Neuronal stem cell (in vitro differentiated cells): ENCODE data around the gene CYB5A.

Source experiments
- DNase-seq: peaks from one replicate; pipeline ENCODE4 v3.0.0-alpha.2; 2013; ENCODE audit warnings: low spot score
- H2AFZ ChIP-seq: one replicate; pipeline ENCODE4 v1.6.1; 2013; ENCODE audit warnings: mild to moderate bottlenecking, low read length, inconsistent platforms
- H2AK5ac ChIP-seq: 2 replicates; pipeline ENCODE4 v1.6.1; 2013; ENCODE audit warnings: low read depth, mild to moderate bottlenecking, inconsistent platforms, low read length, moderate library complexity, mixed read lengths
- H2BK120ac ChIP-seq: 2 replicates; pipeline ENCODE4 v1.6.1; 2013; ENCODE audit warnings: low read depth, mild to moderate bottlenecking, inconsistent platforms, low read length, moderate library complexity, mixed read lengths
- H2BK12ac ChIP-seq: one replicate; pipeline ENCODE4 v1.6.1; 2013; ENCODE audit warnings: low read length, inconsistent platforms
- H2BK15ac ChIP-seq: 2 replicates; pipeline ENCODE4 v1.6.1; 2013; ENCODE audit warnings: mild to moderate bottlenecking, low read length, inconsistent platforms, mixed read lengths
- H2BK5ac ChIP-seq: one replicate; pipeline ENCODE4 v1.6.1; 2013; ENCODE audit warnings: inconsistent platforms, mild to moderate bottlenecking, low read length, moderate library complexity
- H3K14ac ChIP-seq: one replicate; pipeline ENCODE4 v1.6.1; 2013; ENCODE audit warnings: low read length, inconsistent platforms
- H3K18ac ChIP-seq: 2 replicates; pipeline ENCODE4 v1.6.1; 2013; ENCODE audit warnings: low read length, inconsistent platforms
- H3K23ac ChIP-seq: 2 replicates; pipeline ENCODE4 v1.6.1; 2013; ENCODE audit warnings: low read depth, mild to moderate bottlenecking, mixed read lengths, low read length, inconsistent platforms; ENCODE audit not compliant: poor library complexity
- H3K27ac ChIP-seq: replicated peaks from 3 replicates; pipeline ENCODE4 v1.5.1; 2013; ENCODE audit warnings: low read length, inconsistent platforms
- H3K27me3 ChIP-seq, 3 experiments: 2 replicates each; pipeline ENCODE4 v1.6.1; 2013; ENCODE audit warnings: low read length in 3 of 3, mild to moderate bottlenecking in 2 of 3, inconsistent platforms in 1 of 3, low read depth in 1 of 3, mixed read lengths in 1 of 3, moderate library complexity in 1 of 3; ENCODE audit not compliant: control insufficient read depth in 3 of 3, insufficient read depth in 3 of 3
- H3K36me3 ChIP-seq, 2 donors: replicated peaks in 1 of 2; 2 replicates each; pipeline ENCODE4 v1.6.1; 2013; ENCODE audit warnings: low read length in 2 of 2; ENCODE audit not compliant: control insufficient read depth in 2 of 2, insufficient read depth in 2 of 2
- H3K4ac ChIP-seq: 2 replicates; pipeline ENCODE4 v1.6.1; 2013; ENCODE audit warnings: inconsistent platforms, mild to moderate bottlenecking, low read length, moderate library complexity
- H3K4me1 ChIP-seq, 2 donors: 1 replicate in 1 of 2; 2 replicates in 1 of 2; pipeline ENCODE4 v1.6.1; 2013; ENCODE audit warnings: low read length in 2 of 2, low read depth in 1 of 2; ENCODE audit not compliant: control insufficient read depth in 2 of 2, insufficient read depth in 1 of 2
- H3K4me2 ChIP-seq: one replicate; pipeline ENCODE4 v1.6.1; 2013; ENCODE audit warnings: mild to moderate bottlenecking, low read length, inconsistent platforms; ENCODE audit not compliant: insufficient read depth, poor library complexity, severe bottlenecking
- H3K4me3 ChIP-seq, 2 donors: 2 replicates each; pipeline ENCODE4 v1.5.1; 2013; ENCODE audit warnings: low read length in 2 of 2, mild to moderate bottlenecking in 2 of 2, inconsistent platforms in 1 of 2, moderate library complexity in 1 of 2
- H3K79me1 ChIP-seq: one replicate; pipeline ENCODE4 v1.6.1; 2013; ENCODE audit warnings: low read depth, mild to moderate bottlenecking, inconsistent platforms, low read length, moderate library complexity
- H3K9ac ChIP-seq: one replicate; pipeline ENCODE4 v1.6.1; 2013; ENCODE audit warnings: mild to moderate bottlenecking, low read depth, low read length, inconsistent platforms; ENCODE audit not compliant: poor library complexity
- H3K9me3 ChIP-seq, 2 donors: replicated peaks in 1 of 2; 2 replicates each; pipeline versions ENCODE3 to v1.6.1; 2013; ENCODE audit warnings: low read length in 2 of 2, mild to moderate bottlenecking in 2 of 2, inconsistent platforms in 1 of 2, low read depth in 1 of 2, mixed read lengths in 1 of 2, moderate library complexity in 1 of 2; ENCODE audit not compliant: control insufficient read depth in 2 of 2, insufficient read depth in 1 of 2
- H4K8ac ChIP-seq: one replicate; pipeline ENCODE4 v1.6.1; 2013; ENCODE audit warnings: low read depth, mild to moderate bottlenecking, inconsistent platforms, low read length, moderate library complexity
- H4K91ac ChIP-seq: one replicate; pipeline ENCODE4 v1.6.1; 2013; ENCODE audit warnings: low read length, low read depth, mild to moderate bottlenecking, inconsistent platforms; ENCODE audit not compliant: poor library complexity
- WGBS, 2 donors: extraction: QIAGEN DNeasy Blood & Tissue Kit; methylation state at CpG; one replicate each; pipeline ENCODE4 v1.1.7; 2013; ENCODE audit warnings: missing lambda C conversion rate in 2 of 2, mixed read lengths in 1 of 2; ENCODE audit not compliant: insufficient read length in 2 of 2, insufficient replicate concordance in 1 of 2; ENCODE audit errors: extremely low coverage in 2 of 2; 5-methylcytosine and 5-hydroxymethylcytosine counted together

CYB5A gene

GRCh38 chr18:74234326-74235171 lies 57.2 kb downstream of the CYB5A start:
- H3K4me2 ChIP-seq, result no peak overlapping the region
- H3K23ac ChIP-seq, result no peak overlapping the region
- H3K27me3 ChIP-seq, result no peaks in the 10 kb centered on the region
- no peak overlapping the region for H2AFZ ChIP-seq
- H3K9me3 ChIP-seq, result peaks cover 0 to 4% of the 10 kb centered on the region in 2 donors
- no peak overlapping the region for H4K91ac ChIP-seq
- no peaks in the 10 kb centered on the region for H3K79me1 ChIP-seq
- no peak overlapping the region for H3K27ac ChIP-seq
- no peak overlapping the region for H3K4me3 ChIP-seq
- H3K4ac ChIP-seq, result no peak overlapping the region
- no peak overlapping the region for H2BK12ac ChIP-seq
- H3K36me3 ChIP-seq, result no peaks in the 10 kb centered on the region
- DNase-seq, result no peak
- no CpG with 5 or more reads among the region's 10 CpGs for WGBS, 2 donors
- no peak overlapping the region for H3K14ac ChIP-seq
- H2BK5ac ChIP-seq, result no peak overlapping the region
- no peak overlapping the region for H3K9ac ChIP-seq
- H3K18ac ChIP-seq, result no peak overlapping the region
- no peak overlapping the region for H2BK15ac ChIP-seq
- H3K4me1 ChIP-seq, result no peaks in the 10 kb centered on the region
- no peak overlapping the region for H4K8ac ChIP-seq
- no peak overlapping the region for H2AK5ac ChIP-seq
- H2BK120ac ChIP-seq, result no peak overlapping the region

- no peak overlapping the region for H4K8ac ChIP-seq
- H3K79me1 ChIP-seq, result no peaks in the 10 kb centered on the region
- no peaks in the 10 kb centered on the region for H3K27me3 ChIP-seq
- H3K4me3 ChIP-seq, result no peak overlapping the region
- H2AK5ac ChIP-seq, result no peak overlapping the region
- peaks cover 0 to 4% of the 10 kb centered on the region in 2 donors for H3K9me3 ChIP-seq
- no peak overlapping the region for H3K27ac ChIP-seq
- WGBS, 2 donors, result no CpG with 5 or more reads among the region's 3 CpGs
- H2BK5ac ChIP-seq, result no peak overlapping the region
- H3K18ac ChIP-seq, result no peak overlapping the region
- no peak overlapping the region for H2BK12ac ChIP-seq
- no peaks in the 10 kb centered on the region for H3K4me1 ChIP-seq
- no peak overlapping the region for H2BK120ac ChIP-seq
- H2BK15ac ChIP-seq, result no peak overlapping the region
- no peak overlapping the region for H3K14ac ChIP-seq
- no peak overlapping the region for H3K9ac ChIP-seq
- H3K4ac ChIP-seq, result no peak overlapping the region
- no peaks in the 10 kb centered on the region for H3K36me3 ChIP-seq
- no peak overlapping the region for H3K23ac ChIP-seq
- DNase-seq, result no peak
- H2AFZ ChIP-seq, result no peak overlapping the region
- no peak overlapping the region for H4K91ac ChIP-seq
- H3K4me2 ChIP-seq, result no peak overlapping the region
These were observed 57.8 kb downstream of the CYB5A start for GRCh38 chr18:74233933-74234325.

- no peak overlapping the region for H2BK120ac ChIP-seq
- H3K9ac ChIP-seq, result no peak overlapping the region
- H3K23ac ChIP-seq, result no peak overlapping the region
- H3K27ac ChIP-seq, result no peak overlapping the region
- H3K18ac ChIP-seq, result no peak overlapping the region
- no peak overlapping the region for H2BK15ac ChIP-seq
- no peak overlapping the region for H3K4me2 ChIP-seq
- H3K14ac ChIP-seq, result no peak overlapping the region
- no peaks in the 10 kb centered on the region for H3K4me1 ChIP-seq
- DNase-seq, result no peak
- H3K9me3 ChIP-seq, result no peaks in the 10 kb centered on the region
- H3K36me3 ChIP-seq, result no peaks in the 10 kb centered on the region
- no peak overlapping the region for H3K4me3 ChIP-seq
- H3K4ac ChIP-seq, result no peak overlapping the region
- no CpG with 5 or more reads among the region's 7 CpGs for WGBS, 2 donors
- no peak overlapping the region for H4K91ac ChIP-seq
- no peak overlapping the region for H2BK5ac ChIP-seq
- no peak overlapping the region for H2BK12ac ChIP-seq
- no peak overlapping the region for H4K8ac ChIP-seq
- no peak overlapping the region for H2AK5ac ChIP-seq
- H3K27me3 ChIP-seq, result no peaks in the 10 kb centered on the region
- no peak overlapping the region for H2AFZ ChIP-seq
- no peaks in the 10 kb centered on the region for H3K79me1 ChIP-seq
These were observed 60.6 kb downstream of the CYB5A start for GRCh38 chr18:74230922-74231714.

- H3K36me3 ChIP-seq, result no peaks in the 10 kb centered on the region
- H3K18ac ChIP-seq, result no peak overlapping the region
- H4K91ac ChIP-seq, result no peak overlapping the region
- H2BK120ac ChIP-seq, result no peak overlapping the region
- no peak overlapping the region for H3K9ac ChIP-seq
- no peaks in the 10 kb centered on the region for H3K79me1 ChIP-seq
- H3K27me3 ChIP-seq, result no peaks in the 10 kb centered on the region
- H3K4me3 ChIP-seq, result no peak overlapping the region
- DNase-seq, result no peak
- H2BK12ac ChIP-seq, result no peak overlapping the region
- H3K4me1 ChIP-seq, result no peaks in the 10 kb centered on the region
- H3K14ac ChIP-seq, result no peak overlapping the region
- no peak overlapping the region for H2BK15ac ChIP-seq
- no peak overlapping the region for H4K8ac ChIP-seq
- no CpG with 5 or more reads among the region's 10 CpGs for WGBS, 2 donors
- H3K4me2 ChIP-seq, result no peak overlapping the region
- H3K23ac ChIP-seq, result peak overlapping the region; percentile 11
- no peak overlapping the region for H2BK5ac ChIP-seq
- H3K9me3 ChIP-seq, result no peaks in the 10 kb centered on the region
- no peak overlapping the region for H3K27ac ChIP-seq
- H2AK5ac ChIP-seq, result no peak overlapping the region
- no peak overlapping the region for H2AFZ ChIP-seq
- H3K4ac ChIP-seq, result no peak overlapping the region
These were observed 61.9 kb downstream of the CYB5A start for GRCh38 chr18:74229891-74230290.
